ENCODE data around the gene MLXIP.

- TF ChIP-seq CTCF (IDR thresholded peaks at IDR 0.05; ENCODE audit: control extremely low read depth in 1 of 3, insufficient read depth in 1 of 3, low read depth in 1 of 3, low read length in 3 of 3): no peak
- no peak for TF ChIP-seq POLR2A (IDR thresholded peaks at IDR 0.05; ENCODE audit: control extremely low read depth in 1 of 2, low read depth in 2 of 2, low read length in 2 of 2)
- TF ChIP-seq ZNF274 (IDR thresholded peaks at IDR 0.05; ENCODE audit: borderline replicate concordance, extremely low read depth, low read length): no peak
- TF ChIP-seq CBX5 (IDR thresholded peaks at IDR 0.05; ENCODE audit: low read depth, low read length): no peak
- TF ChIP-seq SUZ12 (IDR thresholded peaks at IDR 0.05; ENCODE audit: low read length): no peak
- no peak for TF ChIP-seq CBX8 (IDR thresholded peaks at IDR 0.05; ENCODE audit: borderline replicate concordance, low read depth, low read length)
- no peak for TF ChIP-seq JUN (IDR thresholded peaks at IDR 0.05; ENCODE audit: low read depth, low read length)
Observed at GRCh38 chr12:122141911-122142725, 63.6 kb downstream of the MLXIP start.
